ENCODE results near the gene WNT5B. TPM values are rescaled to one million over a fixed set of nuclear protein-coding genes. Genes with fewer than 3 reads are reported as not detected.
A peak's percentile ranks its signal among the peaks of the same experiment; 100 is the strongest.

Gene WNT5B
- total and polyA plus RNA-seq, 5 donors from 2014 or later = not detected

- peaks cover 72% of the 10 kb centered on the region for H3K27me3 Mint-ChIP-seq
- ATAC-seq (ENCODE audit: low read depth in 2 of 2) = no peak
These were observed 4.4 kb downstream of the WNT5B start for GRCh38 chr12:1633459-1633858.

GRCh38 chr12:1634149-1634548, 5.1 kb downstream of the WNT5B start:
- peaks cover 0 to 1% (median 0%) of the 10 kb centered on the region in 7 donors for H3K9me3 Mint-ChIP-seq
- no peak for DNase-seq
- peaks cover 19% of the 10 kb centered on the region for H3K27me3 ChIP-seq (ENCODE audit: control insufficient read depth, insufficient read depth, low read length)
- H3K4me3 ChIP-seq (ENCODE audit: low read depth, low read length) = no peak overlapping the region
- no peaks in the 10 kb centered on the region for H3K9me3 ChIP-seq (ENCODE audit: control insufficient read depth in 2 of 2, low read length in 2 of 2)
- ATAC-seq (ENCODE audit: low read depth in 2 of 2) = no peak
- no peak overlapping the region for H3K27ac ChIP-seq (ENCODE audit: insufficient read depth, low read length, poor library complexity, severe bottlenecking)
- peaks cover 65% of the 10 kb centered on the region for H3K27me3 Mint-ChIP-seq
- no peak overlapping the region for H3K27ac Mint-ChIP-seq
- H3K4me1 Mint-ChIP-seq = peaks cover 4 to 20% (median 8%) of the 10 kb centered on the region in 4 donors
- no peaks in the 10 kb centered on the region for H3K36me3 Mint-ChIP-seq
- H3K4me3 Mint-ChIP-seq = no peak overlapping the region
- peaks cover 16% of the 10 kb centered on the region for H3K4me1 ChIP-seq (ENCODE audit: control insufficient read depth, insufficient read depth, low read length, poor library complexity, severe bottlenecking)
- no peaks in the 10 kb centered on the region for H3K36me3 ChIP-seq (ENCODE audit: control insufficient read depth, insufficient read depth, low read length)

More at GRCh38 chr12:1633459-1633858, 4.4 kb downstream of the WNT5B start:
- Histone ChIP-seq H3K27me3 (ENCODE audit: control insufficient read depth, insufficient read depth, low read length) (peaks cover 22% of the 10 kb centered on the region), H3K27ac (ENCODE audit: insufficient read depth, low read length, poor library complexity, severe bottlenecking) (no peak overlapping the region), H3K36me3 (ENCODE audit: control insufficient read depth, insufficient read depth, low read length) (no peaks in the 10 kb centered on the region), H3K9me3 (ENCODE audit: control insufficient read depth in 2 of 2, low read length in 2 of 2) (no peaks in the 10 kb centered on the region), H3K4me3 (ENCODE audit: low read depth, low read length) (no peak overlapping the region), H3K4me1 (ENCODE audit: control insufficient read depth, insufficient read depth, low read length, poor library complexity, severe bottlenecking) (peaks cover 16% of the 10 kb centered on the region)
- Mint-ChIP-seq H3K4me3 (peak overlapping the region in 1 of 4 donors; percentile 39), H3K9me3 (peaks cover 0 to 1% (median 0%) of the 10 kb centered on the region in 7 donors), H3K4me1 (peaks cover 4 to 24% (median 11%) of the 10 kb centered on the region in 4 donors), H3K27ac (no peak overlapping the region), H3K36me3 (no peaks in the 10 kb centered on the region)
- DNase-seq = no peak

DNA sequence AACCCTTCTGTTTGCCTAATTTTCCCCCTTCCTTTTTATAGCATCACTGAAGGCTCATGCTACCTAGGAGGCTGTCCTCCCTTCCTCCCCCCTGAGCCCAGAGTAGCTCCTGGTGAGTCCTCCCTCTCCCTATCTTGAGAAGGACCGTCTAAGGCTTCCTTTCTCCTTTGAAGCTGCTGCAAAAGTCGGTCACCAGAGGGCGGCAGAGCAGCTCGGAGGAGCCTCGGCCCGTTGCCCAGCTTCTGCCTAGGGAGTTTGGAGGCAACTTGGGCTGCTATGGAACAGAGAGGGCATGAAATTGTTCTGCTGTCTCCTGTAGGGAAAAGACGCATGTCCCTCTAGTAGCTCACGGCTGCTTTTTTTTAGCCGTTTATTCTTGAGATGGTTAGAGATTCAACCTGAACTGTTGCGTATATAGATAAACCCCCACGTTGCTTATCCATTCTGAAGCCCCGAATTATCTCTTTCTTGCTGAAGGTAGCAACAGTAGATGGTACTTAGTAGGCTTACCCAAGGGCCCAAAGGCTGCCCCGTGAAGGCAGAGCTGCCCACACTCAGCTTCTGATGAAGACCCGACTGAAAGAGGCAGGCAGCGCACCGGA, 5.7 kb downstream of the WNT5B start:
- peaks cover 4 to 14% (median 6%) of the 10 kb centered on the region in 4 donors for H3K4me1 Mint-ChIP-seq
- H3K9me3 ChIP-seq (ENCODE audit: control insufficient read depth in 2 of 2, low read length in 2 of 2) = no peaks in the 10 kb centered on the region
- DNase-seq = peak; percentile 22 to 61 (median 46)
- no peaks in the 10 kb centered on the region for H3K36me3 ChIP-seq (ENCODE audit: control insufficient read depth, insufficient read depth, low read length)
- no peak overlapping the region for H3K4me3 Mint-ChIP-seq
- peaks cover 60% of the 10 kb centered on the region for H3K27me3 Mint-ChIP-seq
- ATAC-seq (ENCODE audit: low read depth in 2 of 2) = peak; percentile 44 to 54
- H3K9me3 Mint-ChIP-seq = peaks cover 0 to 1% (median 0%) of the 10 kb centered on the region in 7 donors
- H3K27me3 ChIP-seq (ENCODE audit: control insufficient read depth, insufficient read depth, low read length) = peaks cover 18% of the 10 kb centered on the region
- peaks cover 12% of the 10 kb centered on the region for H3K4me1 ChIP-seq (ENCODE audit: control insufficient read depth, insufficient read depth, low read length, poor library complexity, severe bottlenecking)
- H3K36me3 Mint-ChIP-seq = no peaks in the 10 kb centered on the region
- H3K27ac Mint-ChIP-seq = no peak overlapping the region
- H3K27ac ChIP-seq (ENCODE audit: insufficient read depth, low read length, poor library complexity, severe bottlenecking) = no peak overlapping the region
- no peak overlapping the region for H3K4me3 ChIP-seq (ENCODE audit: low read depth, low read length)

DNA sequence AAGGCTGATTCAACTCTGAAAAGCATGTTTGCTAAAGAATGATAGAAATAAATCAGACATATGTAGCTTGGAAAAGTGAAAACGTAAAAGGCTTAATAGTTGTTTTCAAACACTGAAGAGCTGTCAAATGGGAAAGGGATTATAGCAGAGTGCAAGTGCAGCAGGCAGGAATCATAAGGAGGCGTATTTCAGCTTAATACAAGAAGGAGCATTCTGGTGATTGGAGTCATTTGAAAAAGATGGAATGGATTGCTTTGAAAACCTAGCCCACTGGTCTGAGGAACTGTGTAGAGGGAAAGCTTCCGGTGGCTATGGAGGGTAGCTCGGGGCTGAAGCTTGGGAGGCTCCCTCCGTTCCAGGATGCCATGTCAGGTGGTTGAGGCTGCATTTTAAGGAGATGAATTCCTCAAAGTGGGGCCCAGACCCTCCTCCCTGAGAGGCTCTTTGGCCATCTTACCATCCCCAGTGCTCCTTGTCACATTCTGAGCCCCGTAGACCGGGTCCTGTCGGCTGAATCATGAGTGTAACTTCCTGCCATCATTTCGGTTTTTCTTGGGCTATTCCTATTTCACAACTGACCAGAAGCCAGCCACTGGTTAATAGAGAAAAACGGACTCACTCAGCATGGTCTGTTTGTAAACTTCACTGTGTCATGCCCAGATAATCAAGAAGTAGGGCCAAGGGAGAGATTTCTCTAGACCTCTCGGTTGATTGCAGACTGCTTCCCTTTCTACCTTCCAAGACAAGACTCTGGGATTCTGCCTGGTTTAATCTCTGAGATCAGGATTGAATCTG, 6.5 kb downstream of the WNT5B start:
- Histone ChIP-seq H3K27me3 (ENCODE audit: control insufficient read depth, insufficient read depth, low read length) (peaks cover 18% of the 10 kb centered on the region), H3K4me1 (ENCODE audit: control insufficient read depth, insufficient read depth, low read length, poor library complexity, severe bottlenecking) (peaks cover 3% of the 10 kb centered on the region), H3K27ac (ENCODE audit: insufficient read depth, low read length, poor library complexity, severe bottlenecking) (no peak overlapping the region), H3K36me3 (ENCODE audit: control insufficient read depth, insufficient read depth, low read length) (no peaks in the 10 kb centered on the region), H3K9me3 (ENCODE audit: control insufficient read depth in 2 of 2, low read length in 2 of 2) (no peaks in the 10 kb centered on the region), H3K4me3 (ENCODE audit: low read depth, low read length) (no peak overlapping the region)
- H3K36me3 Mint-ChIP-seq = no peaks in the 10 kb centered on the region
- H3K9me3 Mint-ChIP-seq = peaks cover 0 to 1% (median 0%) of the 10 kb centered on the region in 7 donors
- H3K27me3 Mint-ChIP-seq = peaks cover 52% of the 10 kb centered on the region
- DNase-seq (no peak), ATAC-seq (ENCODE audit: low read depth in 2 of 2) (no peak)
- no peak overlapping the region for H3K4me3 Mint-ChIP-seq
- no peak overlapping the region for H3K27ac Mint-ChIP-seq
- peaks cover 4 to 12% (median 6%) of the 10 kb centered on the region in 4 donors for H3K4me1 Mint-ChIP-seq

GRCh38 chr12:1638203-1638602, 9.2 kb downstream of the WNT5B start:
- Histone ChIP-seq H3K9me3 (ENCODE audit: control insufficient read depth in 2 of 2, low read length in 2 of 2) (no peaks in the 10 kb centered on the region), H3K36me3 (ENCODE audit: control insufficient read depth, insufficient read depth, low read length) (no peaks in the 10 kb centered on the region), H3K27me3 (ENCODE audit: control insufficient read depth, insufficient read depth, low read length) (peaks cover 5% of the 10 kb centered on the region), H3K4me3 (ENCODE audit: low read depth, low read length) (no peak overlapping the region), H3K4me1 (ENCODE audit: control insufficient read depth, insufficient read depth, low read length, poor library complexity, severe bottlenecking) (no peaks in the 10 kb centered on the region), H3K27ac (ENCODE audit: insufficient read depth, low read length, poor library complexity, severe bottlenecking) (no peak overlapping the region)
- DNase-seq (no peak), ATAC-seq (ENCODE audit: low read depth in 2 of 2) (no peak)
- H3K36me3 Mint-ChIP-seq = no peaks in the 10 kb centered on the region
- H3K4me1 Mint-ChIP-seq = peaks cover 0 to 2% (median under 1%) of the 10 kb centered on the region in 4 donors
- H3K4me3 Mint-ChIP-seq = no peak overlapping the region
- H3K9me3 Mint-ChIP-seq = peaks cover 0 to 1% (median 0%) of the 10 kb centered on the region in 7 donors
- H3K27me3 Mint-ChIP-seq = peaks cover 33% of the 10 kb centered on the region
- no peak overlapping the region for H3K27ac Mint-ChIP-seq

- peaks cover 0 to under 1% (median under 1%) of the 10 kb centered on the region in 4 donors for H3K4me1 Mint-ChIP-seq
- H3K27ac Mint-ChIP-seq = no peak overlapping the region
- no peaks in the 10 kb centered on the region for H3K9me3 ChIP-seq (ENCODE audit: control insufficient read depth in 2 of 2, low read length in 2 of 2)
- H3K36me3 ChIP-seq (ENCODE audit: control insufficient read depth, insufficient read depth, low read length) = no peaks in the 10 kb centered on the region
- no peak overlapping the region for H3K4me3 Mint-ChIP-seq
- peaks cover 22% of the 10 kb centered on the region for H3K27me3 Mint-ChIP-seq
- DNase-seq = no peak
- H3K4me3 ChIP-seq (ENCODE audit: low read depth, low read length) = no peak overlapping the region
- H3K4me1 ChIP-seq (ENCODE audit: control insufficient read depth, insufficient read depth, low read length, poor library complexity, severe bottlenecking) = no peaks in the 10 kb centered on the region
- no peak overlapping the region for H3K27ac ChIP-seq (ENCODE audit: insufficient read depth, low read length, poor library complexity, severe bottlenecking)
- ATAC-seq (ENCODE audit: low read depth in 2 of 2) = no peak
- no peaks in the 10 kb centered on the region for H3K36me3 Mint-ChIP-seq
- peaks cover 0 to 1% (median 0%) of the 10 kb centered on the region in 7 donors for H3K9me3 Mint-ChIP-seq
- H3K27me3 ChIP-seq (ENCODE audit: control insufficient read depth, insufficient read depth, low read length) = peaks cover under 1% of the 10 kb centered on the region
These were observed 10.5 kb downstream of the WNT5B start for GRCh38 chr12:1639538-1639937.

GRCh38 chr12:1640328-1641234, 11.6 kb downstream of the WNT5B start:
- DNase-seq = no peak
- H3K36me3 Mint-ChIP-seq = no peaks in the 10 kb centered on the region
- H3K27ac Mint-ChIP-seq = no peak overlapping the region
- Histone ChIP-seq H3K27me3 (ENCODE audit: control insufficient read depth, insufficient read depth, low read length) (no peaks in the 10 kb centered on the region), H3K4me1 (ENCODE audit: control insufficient read depth, insufficient read depth, low read length, poor library complexity, severe bottlenecking) (no peaks in the 10 kb centered on the region), H3K9me3 (ENCODE audit: control insufficient read depth in 2 of 2, low read length in 2 of 2) (no peaks in the 10 kb centered on the region), H3K27ac (ENCODE audit: insufficient read depth, low read length, poor library complexity, severe bottlenecking) (no peak overlapping the region), H3K4me3 (ENCODE audit: low read depth, low read length) (no peak overlapping the region), H3K36me3 (ENCODE audit: control insufficient read depth, insufficient read depth, low read length) (no peaks in the 10 kb centered on the region)
- no peak overlapping the region for H3K4me3 Mint-ChIP-seq
- H3K4me1 Mint-ChIP-seq = no peaks in the 10 kb centered on the region
- H3K9me3 Mint-ChIP-seq = no peaks in the 10 kb centered on the region
- ATAC-seq (ENCODE audit: low read depth in 2 of 2) = no peak
- H3K27me3 Mint-ChIP-seq = peaks cover 15% of the 10 kb centered on the region
